ENCODE data around the gene ARHGAP32. TPM values are rescaled to one million over a fixed set of nuclear protein-coding genes. Genes with fewer than 3 reads are reported as not detected.
A peak's percentile ranks its signal among the peaks of the same experiment; 100 is the strongest.

The ARHGAP32 gene
- total RNA-seq, 1 donor from 2014 or later: 15.2 TPM

DNA sequence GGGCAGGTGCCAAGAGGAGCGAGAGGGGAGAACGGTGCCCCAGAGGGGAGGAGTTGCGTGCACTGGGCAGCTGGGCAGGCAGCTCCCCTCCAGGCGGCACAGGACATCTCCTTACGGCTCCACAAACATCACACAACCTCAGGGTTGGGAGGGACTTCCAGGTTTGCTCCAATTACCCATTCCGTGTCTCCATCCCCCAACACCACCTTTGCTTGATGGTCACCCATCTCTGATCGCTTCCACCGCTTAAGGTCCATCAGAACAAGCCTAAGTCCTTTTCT, 235.0 kb downstream of the ARHGAP32 start:
- no peaks in the 10 kb centered on the region for H3K4me1 Mint-ChIP-seq (ENCODE audit: unreplicated experiment)
- no peaks in the 10 kb centered on the region for H3K9me3 Mint-ChIP-seq (ENCODE audit: unreplicated experiment)
- DNase-seq (ENCODE audit: extremely low spot score, unreplicated experiment): no peak
- no peaks in the 10 kb centered on the region for H3K36me3 Mint-ChIP-seq (ENCODE audit: unreplicated experiment)
- H3K27ac Mint-ChIP-seq (ENCODE audit: unreplicated experiment): no peak overlapping the region
- H3K27me3 Mint-ChIP-seq (ENCODE audit: unreplicated experiment): peaks cover 42% of the 10 kb centered on the region
- TF ChIP-seq, protein P1, sequence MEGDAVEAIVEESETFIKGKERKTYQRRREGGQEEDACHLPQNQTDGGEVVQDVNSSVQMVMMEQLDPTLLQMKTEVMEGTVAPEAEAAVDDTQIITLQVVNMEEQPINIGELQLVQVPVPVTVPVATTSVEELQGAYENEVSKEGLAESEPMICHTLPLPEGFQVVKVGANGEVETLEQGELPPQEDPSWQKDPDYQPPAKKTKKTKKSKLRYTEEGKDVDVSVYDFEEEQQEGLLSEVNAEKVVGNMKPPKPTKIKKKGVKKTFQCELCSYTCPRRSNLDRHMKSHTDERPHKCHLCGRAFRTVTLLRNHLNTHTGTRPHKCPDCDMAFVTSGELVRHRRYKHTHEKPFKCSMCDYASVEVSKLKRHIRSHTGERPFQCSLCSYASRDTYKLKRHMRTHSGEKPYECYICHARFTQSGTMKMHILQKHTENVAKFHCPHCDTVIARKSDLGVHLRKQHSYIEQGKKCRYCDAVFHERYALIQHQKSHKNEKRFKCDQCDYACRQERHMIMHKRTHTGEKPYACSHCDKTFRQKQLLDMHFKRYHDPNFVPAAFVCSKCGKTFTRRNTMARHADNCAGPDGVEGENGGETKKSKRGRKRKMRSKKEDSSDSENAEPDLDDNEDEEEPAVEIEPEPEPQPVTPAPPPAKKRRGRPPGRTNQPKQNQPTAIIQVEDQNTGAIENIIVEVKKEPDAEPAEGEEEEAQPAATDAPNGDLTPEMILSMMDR (IDR thresholded peaks at IDR 0.05): no peak
- no peak overlapping the region for H3K4me3 Mint-ChIP-seq (ENCODE audit: unreplicated experiment)

DNA sequence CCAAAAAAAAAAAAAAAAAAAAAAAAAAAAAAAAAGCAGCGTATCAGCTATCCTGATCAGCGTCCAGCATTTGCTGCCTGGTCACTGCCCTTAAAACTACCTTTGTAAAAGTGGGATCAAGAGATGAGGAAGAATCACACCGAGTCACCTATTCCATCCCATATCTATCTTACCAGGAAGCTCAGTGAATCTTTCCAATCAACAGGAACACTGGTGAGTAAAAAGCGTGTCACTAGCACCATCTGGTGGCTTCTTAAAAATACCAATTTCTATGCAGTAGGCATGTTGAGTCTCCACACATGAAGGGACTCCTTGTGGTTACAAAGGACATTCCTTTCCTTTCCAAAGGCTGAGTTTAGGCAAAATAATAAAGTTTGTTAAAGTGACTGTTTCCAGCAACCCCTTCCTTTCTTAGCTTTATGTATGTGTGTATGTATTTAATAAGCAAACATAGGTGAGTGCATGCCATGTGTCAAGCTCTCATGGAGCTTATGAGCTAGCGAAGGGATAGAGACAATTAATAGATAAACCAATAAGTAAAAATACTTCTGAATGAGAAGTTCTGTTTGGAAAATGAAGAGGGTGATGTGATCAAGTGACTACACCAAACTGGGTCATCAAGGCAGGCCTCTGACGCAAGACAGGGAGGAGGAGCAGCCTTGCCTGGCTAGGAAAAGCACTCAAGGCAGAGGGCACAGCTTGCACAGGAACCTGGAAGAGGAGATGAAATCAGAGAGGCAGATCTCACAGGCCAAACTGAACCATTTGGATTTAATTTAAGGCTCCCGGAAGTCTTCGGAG, 235.5 kb downstream of the ARHGAP32 start:
- Mint-ChIP-seq H3K4me1 (ENCODE audit: unreplicated experiment) (no peaks in the 10 kb centered on the region), H3K36me3 (ENCODE audit: unreplicated experiment) (no peaks in the 10 kb centered on the region), H3K27me3 (ENCODE audit: unreplicated experiment) (peaks cover 42% of the 10 kb centered on the region), H3K27ac (ENCODE audit: unreplicated experiment) (no peak overlapping the region), H3K4me3 (ENCODE audit: unreplicated experiment) (no peak overlapping the region), H3K9me3 (ENCODE audit: unreplicated experiment) (no peaks in the 10 kb centered on the region)
- TF ChIP-seq, protein P1 (IDR thresholded peaks at IDR 0.05): peak; percentile 86
- peak; percentile 73 for DNase-seq (ENCODE audit: extremely low spot score, unreplicated experiment)

DNA sequence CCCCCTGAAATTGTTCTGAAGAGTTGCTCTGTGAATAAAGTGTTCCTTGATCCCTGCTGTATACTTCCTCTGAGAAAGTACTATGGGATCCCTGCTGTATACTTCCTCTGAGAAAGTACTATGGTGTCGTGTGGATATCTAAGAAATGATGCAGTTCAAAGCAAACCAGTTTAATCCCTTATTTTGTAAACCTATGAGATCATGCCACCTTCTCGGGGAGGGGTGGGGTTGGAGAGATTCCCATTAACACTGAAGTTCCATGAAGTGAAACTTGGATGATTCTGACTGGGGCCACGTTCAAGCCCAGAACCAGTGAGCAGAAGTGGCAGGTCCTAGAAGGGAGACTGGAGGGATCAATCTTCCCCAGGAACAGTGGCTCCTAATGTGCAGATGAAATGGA, 236.5 kb downstream of the ARHGAP32 start:
- H3K27ac Mint-ChIP-seq (ENCODE audit: unreplicated experiment): no peak overlapping the region
- TF ChIP-seq, protein P1 (IDR thresholded peaks at IDR 0.05): no peak
- no peaks in the 10 kb centered on the region for H3K36me3 Mint-ChIP-seq (ENCODE audit: unreplicated experiment)
- no peak for DNase-seq (ENCODE audit: extremely low spot score, unreplicated experiment)
- peaks cover 45% of the 10 kb centered on the region for H3K27me3 Mint-ChIP-seq (ENCODE audit: unreplicated experiment)
- H3K4me3 Mint-ChIP-seq (ENCODE audit: unreplicated experiment): no peak overlapping the region
- H3K4me1 Mint-ChIP-seq (ENCODE audit: unreplicated experiment): peaks cover 1% of the 10 kb centered on the region
- H3K9me3 Mint-ChIP-seq (ENCODE audit: unreplicated experiment): no peaks in the 10 kb centered on the region

DNA sequence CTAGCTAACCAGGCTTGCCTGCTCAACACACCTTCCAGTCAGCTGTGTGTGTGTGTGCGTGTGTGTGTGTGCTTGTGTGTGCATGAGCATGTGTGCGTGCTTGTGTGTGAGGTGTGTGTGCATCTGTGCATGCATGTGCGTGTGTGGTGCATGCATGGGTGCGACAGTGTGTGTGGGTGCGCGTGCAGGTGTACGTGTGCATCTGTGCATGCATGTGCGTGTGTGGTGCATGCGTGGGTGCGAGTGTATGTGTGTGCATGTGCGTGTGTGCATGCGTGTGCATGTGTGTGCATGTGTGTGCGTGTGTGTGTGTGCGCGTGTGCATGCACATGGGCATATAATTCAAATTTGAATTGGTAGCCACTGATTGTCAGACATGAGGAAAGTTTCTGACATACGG, 239.0 kb downstream of the ARHGAP32 start:
- Mint-ChIP-seq H3K27ac (ENCODE audit: unreplicated experiment) (no peak overlapping the region), H3K4me1 (ENCODE audit: unreplicated experiment) (peaks cover 1% of the 10 kb centered on the region), H3K4me3 (ENCODE audit: unreplicated experiment) (no peak overlapping the region), H3K27me3 (ENCODE audit: unreplicated experiment) (peaks cover 53% of the 10 kb centered on the region), H3K9me3 (ENCODE audit: unreplicated experiment) (no peaks in the 10 kb centered on the region), H3K36me3 (ENCODE audit: unreplicated experiment) (no peaks in the 10 kb centered on the region)
- TF ChIP-seq, protein P1 (IDR thresholded peaks at IDR 0.05): no peak
- no peak for DNase-seq (ENCODE audit: extremely low spot score, unreplicated experiment)

DNA sequence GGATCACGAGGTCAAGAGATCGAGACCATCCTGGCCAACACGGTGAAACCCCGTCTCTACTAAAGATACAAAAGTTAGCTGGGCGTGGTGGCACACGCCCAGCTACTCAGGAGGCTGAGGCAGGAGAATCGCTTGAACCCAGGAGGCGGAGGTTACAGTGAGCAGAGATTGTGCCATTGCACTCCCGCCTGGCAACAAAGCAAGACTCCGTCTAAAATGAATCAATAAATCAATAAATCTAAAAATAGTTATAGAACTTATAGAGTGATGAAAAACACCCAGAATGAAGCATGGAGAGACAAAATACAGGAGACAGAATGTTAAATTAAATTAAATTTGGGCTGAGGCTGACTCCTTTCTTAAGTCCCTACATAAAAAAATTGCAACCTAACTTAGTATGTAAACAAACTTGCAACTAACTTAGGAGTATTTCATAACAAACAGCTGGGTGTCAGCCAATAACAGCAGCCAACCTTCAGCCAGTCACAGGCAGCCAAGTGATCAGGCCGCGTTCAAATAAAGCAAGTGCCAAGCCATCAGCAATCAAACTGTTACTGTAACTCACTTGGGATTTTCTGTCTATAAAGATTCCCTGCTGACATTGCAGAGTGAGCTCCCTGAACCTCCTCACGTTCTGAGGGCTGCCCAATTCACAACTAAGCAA, 242.2 kb downstream of the ARHGAP32 start:
- Mint-ChIP-seq H3K9me3 (ENCODE audit: unreplicated experiment) (no peaks in the 10 kb centered on the region), H3K4me3 (ENCODE audit: unreplicated experiment) (no peak overlapping the region)

More for the DNA sequence above, 242.2 kb downstream of the ARHGAP32 start:
- peaks cover 39% of the 10 kb centered on the region for H3K27me3 Mint-ChIP-seq (ENCODE audit: unreplicated experiment)
- H3K27ac Mint-ChIP-seq (ENCODE audit: unreplicated experiment): no peak overlapping the region
- H3K36me3 Mint-ChIP-seq (ENCODE audit: unreplicated experiment): no peaks in the 10 kb centered on the region
- DNase-seq (ENCODE audit: extremely low spot score, unreplicated experiment): no peak
- TF ChIP-seq, protein P1 (IDR thresholded peaks at IDR 0.05): no peak
- H3K4me1 Mint-ChIP-seq (ENCODE audit: unreplicated experiment): peaks cover 1% of the 10 kb centered on the region

Data from osteocyte (in vitro differentiated cells).